ENCODE results near the gene CSN1S1. TPM values are rescaled to one million over a fixed set of nuclear protein-coding genes. Genes with fewer than 3 reads are reported as not detected.

CSN1S1 gene, protein sequence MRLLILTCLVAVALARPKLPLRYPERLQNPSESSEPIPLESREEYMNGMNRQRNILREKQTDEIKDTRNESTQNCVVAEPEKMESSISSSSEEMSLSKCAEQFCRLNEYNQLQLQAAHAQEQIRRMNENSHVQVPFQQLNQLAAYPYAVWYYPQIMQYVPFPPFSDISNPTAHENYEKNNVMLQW
- total RNA-seq (not detected), polyA plus RNA-seq (not detected)

DNA sequence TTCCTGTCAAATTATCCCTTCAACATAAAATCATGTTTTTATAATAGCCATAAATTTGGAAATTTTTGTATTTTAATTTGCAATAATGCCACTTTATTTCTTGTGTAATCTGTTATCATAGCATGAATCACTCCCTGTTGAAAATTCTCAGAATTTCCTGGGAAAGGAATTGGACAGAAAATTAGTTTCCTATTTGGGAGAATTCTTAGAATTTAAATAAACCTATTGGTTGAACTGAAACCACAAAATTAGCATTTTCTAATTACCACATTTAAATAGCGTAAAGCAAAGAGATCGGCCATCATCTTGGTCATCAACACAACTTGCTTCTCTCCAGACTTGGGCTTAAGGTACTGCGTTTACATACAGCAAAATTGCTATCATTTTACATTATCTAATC is at the start of gene CSN1S1:
TSS of gene CSN1S1 (plus strand) at position 301 of the 400 bp plus-strand sequence. CDS start 1,488 bp downstream, outside the sequence.
- Mint-ChIP-seq H3K4me3 (no peak within 1 kb of the TSS), H3K4me1 (no peaks in the 10 kb centered on the region), H3K27ac (no peak within 1 kb of the TSS), H3K9me3 (peaks cover 0 to 2% (median 0%) of the 10 kb centered on the region in 8 donors), H3K36me3 (no peaks in the 10 kb centered on the region), H3K27me3 (no peaks in the 10 kb centered on the region)
- intact Hi-C loops (cut with micrococcal nuclease): no loop called here
- POLR2A ChIA-PET (ENCODE audit: partially characterized antibody): no interaction called here
- H3K9me3 ChIP-seq (ENCODE audit: control insufficient read depth in 1 of 2, low read length in 2 of 2): no peaks in the 10 kb centered on the region
- no peak within 1 kb of the TSS for H3K27ac ChIP-seq (ENCODE audit: low read depth, low read length)
- DNase-seq: no peak
- no peak within 1 kb of the TSS for H3K4me3 ChIP-seq (ENCODE audit: low read length in 2 of 2)
- CTCF ChIA-PET (ENCODE audit: partially characterized antibody): no interaction called here
- H3K27me3 ChIP-seq (ENCODE audit: insufficient read depth, low read length): no peaks in the 10 kb centered on the region
- no peaks in the 10 kb centered on the region for H3K36me3 ChIP-seq (ENCODE audit: insufficient read depth, low read length)
- H3K4me1 ChIP-seq (ENCODE audit: insufficient read depth, low read length): no peaks in the 10 kb centered on the region

DNA sequence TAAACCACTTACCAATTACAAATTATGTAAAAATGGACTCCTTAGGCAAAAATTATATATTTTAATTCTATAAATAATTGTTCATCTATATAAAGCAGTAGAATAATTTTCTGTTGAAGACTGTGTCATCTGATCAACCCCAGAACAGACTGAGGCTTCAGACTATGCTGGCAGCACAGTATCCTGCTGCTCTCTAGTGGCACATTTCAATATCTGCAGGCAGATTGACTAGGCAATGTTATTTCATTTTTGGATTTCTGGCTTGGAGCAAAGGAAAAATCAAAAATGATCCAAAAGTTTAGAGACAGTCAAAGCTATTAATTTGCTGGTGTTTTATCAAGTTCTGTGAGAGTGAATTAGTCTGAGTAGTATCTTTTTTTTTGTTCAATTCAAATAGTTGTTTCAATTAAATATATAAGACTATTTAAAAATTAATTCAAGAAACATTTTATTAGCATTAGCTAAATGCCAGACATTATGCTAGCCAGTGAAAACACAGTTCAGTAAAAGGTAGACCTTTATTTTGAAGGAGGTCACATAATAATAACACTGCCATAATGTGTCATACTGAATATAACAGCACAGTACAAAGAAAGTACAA is 49.6 kb upstream of the CSN1S1 start:
- Mint-ChIP-seq H3K36me3 (no peaks in the 10 kb centered on the region), H3K27me3 (no peaks in the 10 kb centered on the region), H3K4me3 (no peak overlapping the region), H3K27ac (no peak overlapping the region), H3K4me1 (no peaks in the 10 kb centered on the region), H3K9me3 (peaks cover 0 to 6% (median under 1%) of the 10 kb centered on the region in 8 donors)
- ChIA-PET CTCF (ENCODE audit: partially characterized antibody) (interaction anchor here (1.4 to 2.1 kb wide), 7 partner anchors 13 to 194 kb away, joined by 3 to 16 read pairs (median 5); partner anchors contain the start of gene SULT1E1), POLR2A (ENCODE audit: partially characterized antibody) (no interaction called here)
- intact Hi-C loops (cut with micrococcal nuclease): loop anchor here (1.0 to 5.0 kb wide), 3 partner anchors 58 to 1384 kb away; no protein-coding TSS in a partner anchor
- Histone ChIP-seq H3K4me3 (ENCODE audit: low read length in 2 of 2) (no peak overlapping the region), H3K27ac (ENCODE audit: low read depth, low read length) (no peak overlapping the region), H3K36me3 (ENCODE audit: insufficient read depth, low read length) (no peaks in the 10 kb centered on the region), H3K4me1 (ENCODE audit: insufficient read depth, low read length) (no peaks in the 10 kb centered on the region), H3K27me3 (ENCODE audit: insufficient read depth, low read length) (no peaks in the 10 kb centered on the region), H3K9me3 (ENCODE audit: control insufficient read depth in 1 of 2, low read length in 2 of 2) (no peaks in the 10 kb centered on the region)
- DNase-seq: peak in 4 of 5 donors; percentile 10 to 32 (median 25)

DNA sequence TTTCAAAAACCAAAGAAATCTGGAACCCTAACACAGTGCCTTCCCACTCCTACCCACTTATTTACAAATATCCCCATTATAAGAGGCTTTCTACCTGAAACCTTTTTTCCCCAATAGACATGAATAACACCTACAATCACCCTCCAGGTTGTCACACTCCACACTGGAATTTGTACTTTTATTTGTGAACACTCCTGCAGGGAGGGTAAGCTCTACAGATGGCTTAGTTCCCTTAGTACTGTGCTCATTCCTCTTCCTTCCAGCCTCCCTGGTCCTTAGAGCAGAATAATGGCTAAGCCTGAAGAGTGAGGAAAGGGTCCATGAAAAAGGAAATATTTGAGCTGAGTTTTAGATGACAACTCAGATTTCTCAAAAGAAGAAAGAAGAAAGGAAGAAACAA is 48.7 kb upstream of the CSN1S1 start:
- Histone ChIP-seq H3K9me3 (ENCODE audit: control insufficient read depth in 1 of 2, low read length in 2 of 2) (no peaks in the 10 kb centered on the region), H3K4me1 (ENCODE audit: insufficient read depth, low read length) (no peaks in the 10 kb centered on the region), H3K4me3 (ENCODE audit: low read length in 2 of 2) (no peak overlapping the region), H3K27me3 (ENCODE audit: insufficient read depth, low read length) (no peaks in the 10 kb centered on the region), H3K27ac (ENCODE audit: low read depth, low read length) (no peak overlapping the region), H3K36me3 (ENCODE audit: insufficient read depth, low read length) (no peaks in the 10 kb centered on the region)
- Mint-ChIP-seq H3K4me1 (no peaks in the 10 kb centered on the region), H3K36me3 (no peaks in the 10 kb centered on the region), H3K27me3 (no peaks in the 10 kb centered on the region), H3K27ac (no peak overlapping the region), H3K4me3 (no peak overlapping the region), H3K9me3 (peaks cover 0 to 6% (median under 1%) of the 10 kb centered on the region in 8 donors)
- CTCF ChIA-PET (ENCODE audit: partially characterized antibody): interaction anchor here (1.5 kb wide), 1 partner anchor 50 kb away, joined by 3 read pairs; no protein-coding TSS in a partner anchor
- no peak for DNase-seq
- intact Hi-C loops (cut with micrococcal nuclease): loop anchor here (5.0 kb wide), 1 partner anchor 1385 kb away; no protein-coding TSS in a partner anchor
- POLR2A ChIA-PET (ENCODE audit: partially characterized antibody): no interaction called here

GRCh38 chr4:69888336-69888735 is 42.5 kb upstream of the CSN1S1 start:
- no peaks in the 10 kb centered on the region for H3K27me3 Mint-ChIP-seq

GRCh38 chr4:69894186-69894585 is 36.7 kb upstream of the CSN1S1 start:
- no peaks in the 10 kb centered on the region for H3K36me3 Mint-ChIP-seq
- Histone ChIP-seq H3K27me3 (ENCODE audit: insufficient read depth, low read length) (no peaks in the 10 kb centered on the region), H3K4me1 (ENCODE audit: insufficient read depth, low read length) (no peaks in the 10 kb centered on the region), H3K27ac (ENCODE audit: low read depth, low read length) (no peak overlapping the region), H3K36me3 (ENCODE audit: insufficient read depth, low read length) (no peaks in the 10 kb centered on the region), H3K4me3 (ENCODE audit: low read length in 2 of 2) (no peak overlapping the region), H3K9me3 (ENCODE audit: control insufficient read depth in 1 of 2, low read length in 2 of 2) (no peaks in the 10 kb centered on the region)
- peaks cover 2% of the 10 kb centered on the region in 2 donors for H3K27me3 Mint-ChIP-seq
- no peaks in the 10 kb centered on the region for H3K9me3 Mint-ChIP-seq
- H3K4me3 Mint-ChIP-seq: no peak overlapping the region
- intact Hi-C loops (cut with micrococcal nuclease): no loop called here
- no peak for DNase-seq
- H3K4me1 Mint-ChIP-seq: no peaks in the 10 kb centered on the region
- H3K27ac Mint-ChIP-seq: no peak overlapping the region
- ChIA-PET CTCF (ENCODE audit: partially characterized antibody) (no interaction called here), POLR2A (ENCODE audit: partially characterized antibody) (no interaction called here)

More at GRCh38 chr4:69888336-69888735, 42.5 kb upstream of the CSN1S1 start:
- no peaks in the 10 kb centered on the region for H3K4me1 Mint-ChIP-seq
- H3K4me3 ChIP-seq (ENCODE audit: low read length in 2 of 2): no peak overlapping the region
- ChIA-PET POLR2A (ENCODE audit: partially characterized antibody) (no interaction called here), CTCF (ENCODE audit: partially characterized antibody) (no interaction called here)
- H3K36me3 Mint-ChIP-seq: no peaks in the 10 kb centered on the region
- peaks cover 0 to 6% (median 0%) of the 10 kb centered on the region in 8 donors for H3K9me3 Mint-ChIP-seq
- no peaks in the 10 kb centered on the region for H3K27me3 ChIP-seq (ENCODE audit: insufficient read depth, low read length)
- no peak overlapping the region for H3K27ac ChIP-seq (ENCODE audit: low read depth, low read length)
- no peaks in the 10 kb centered on the region for H3K9me3 ChIP-seq (ENCODE audit: control insufficient read depth in 1 of 2, low read length in 2 of 2)
- no peak overlapping the region for H3K27ac Mint-ChIP-seq
- H3K36me3 ChIP-seq (ENCODE audit: insufficient read depth, low read length): no peaks in the 10 kb centered on the region
- H3K4me1 ChIP-seq (ENCODE audit: insufficient read depth, low read length): no peaks in the 10 kb centered on the region
- DNase-seq: no peak
- intact Hi-C loops (cut with micrococcal nuclease): no loop called here
- H3K4me3 Mint-ChIP-seq: no peak overlapping the region

GRCh38 chr4:69894721-69895120 is 36.1 kb upstream of the CSN1S1 start:
- ChIA-PET POLR2A (ENCODE audit: partially characterized antibody) (no interaction called here), CTCF (ENCODE audit: partially characterized antibody) (no interaction called here)
- H3K4me3 ChIP-seq (ENCODE audit: low read length in 2 of 2): no peak overlapping the region
- H3K27me3 ChIP-seq (ENCODE audit: insufficient read depth, low read length): no peaks in the 10 kb centered on the region
- Mint-ChIP-seq H3K9me3 (no peaks in the 10 kb centered on the region), H3K27ac (no peak overlapping the region), H3K27me3 (peaks cover 2% of the 10 kb centered on the region in 2 donors), H3K36me3 (no peaks in the 10 kb centered on the region), H3K4me1 (no peaks in the 10 kb centered on the region), H3K4me3 (no peak overlapping the region)
- intact Hi-C loops (cut with micrococcal nuclease): no loop called here
- no peak overlapping the region for H3K27ac ChIP-seq (ENCODE audit: low read depth, low read length)
- no peaks in the 10 kb centered on the region for H3K36me3 ChIP-seq (ENCODE audit: insufficient read depth, low read length)
- DNase-seq: no peak
- no peaks in the 10 kb centered on the region for H3K9me3 ChIP-seq (ENCODE audit: control insufficient read depth in 1 of 2, low read length in 2 of 2)
- H3K4me1 ChIP-seq (ENCODE audit: insufficient read depth, low read length): no peaks in the 10 kb centered on the region

DNA sequence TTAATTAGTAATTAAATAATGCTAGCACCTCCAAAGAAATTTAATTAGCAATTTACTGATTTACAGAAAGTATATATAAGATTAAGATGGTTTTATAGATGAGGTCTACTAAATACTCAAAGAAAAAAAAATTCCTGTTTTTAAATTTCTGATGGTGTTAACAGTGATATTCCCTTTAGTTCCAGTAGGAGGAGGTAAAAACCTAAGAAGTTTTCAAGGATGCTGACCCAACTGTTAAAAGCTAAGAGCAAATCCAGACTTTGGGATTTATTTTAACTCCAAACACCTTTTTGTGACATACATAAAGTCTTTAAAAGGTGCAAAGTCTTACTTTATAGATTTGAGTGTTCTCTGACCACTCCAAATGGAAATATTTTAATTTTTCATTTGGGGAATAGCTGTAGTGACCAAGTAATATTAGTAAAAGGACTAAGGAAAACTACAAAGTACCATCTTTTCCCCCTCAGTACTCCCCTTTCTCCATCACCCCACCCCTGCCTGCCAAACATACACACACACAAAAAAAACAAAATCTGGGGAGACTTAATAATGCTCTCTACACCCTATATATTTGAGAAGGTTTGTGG is 34.2 kb upstream of the CSN1S1 start:
- H3K27ac ChIP-seq (ENCODE audit: low read depth, low read length): no peak overlapping the region
- Mint-ChIP-seq H3K4me1 (no peaks in the 10 kb centered on the region), H3K9me3 (no peaks in the 10 kb centered on the region), H3K4me3 (no peak overlapping the region), H3K27ac (no peak overlapping the region), H3K27me3 (peaks cover 2% of the 10 kb centered on the region in 2 donors), H3K36me3 (no peaks in the 10 kb centered on the region)
- H3K4me1 ChIP-seq (ENCODE audit: insufficient read depth, low read length): no peaks in the 10 kb centered on the region
- no peaks in the 10 kb centered on the region for H3K9me3 ChIP-seq (ENCODE audit: control insufficient read depth in 1 of 2, low read length in 2 of 2)
- H3K4me3 ChIP-seq (ENCODE audit: low read length in 2 of 2): no peak overlapping the region
- ChIA-PET CTCF (ENCODE audit: partially characterized antibody) (no interaction called here), POLR2A (ENCODE audit: partially characterized antibody) (no interaction called here)
- no peaks in the 10 kb centered on the region for H3K36me3 ChIP-seq (ENCODE audit: insufficient read depth, low read length)
- intact Hi-C loops (cut with micrococcal nuclease): no loop called here
- DNase-seq: no peak
- no peaks in the 10 kb centered on the region for H3K27me3 ChIP-seq (ENCODE audit: insufficient read depth, low read length)
